Lower lobe of right lung (tissue), 2 donors: ENCODE results near the gene CTDSPL. TPM values are rescaled to one million over a fixed set of nuclear protein-coding genes. Genes with fewer than 3 reads are reported as not detected.
A peak's percentile ranks its signal among the peaks of the same experiment; 100 is the strongest.

ENCODE experiments used
- ATAC-seq, 2 donors: fragments of 200-7000 bp; cut with Tn5 transposase; one replicate each; pipeline ENCODE4 v1.9.1; 2020 to 2022; ENCODE audit warnings: mild to moderate bottlenecking in 2 of 2, moderate library complexity in 2 of 2
- DNase-seq: peaks from one replicate; pipeline ENCODE4 v3.0.0-alpha.2; 2020
- H3K27ac ChIP-seq: fragments of 200-600 bp; one replicate; pipeline ENCODE4 v1.8.0; 2022
- H3K27me3 ChIP-seq: fragments of 200-600 bp; one replicate; pipeline ENCODE4 v1.8.0; 2022; ENCODE audit warnings: low read depth
- H3K36me3 ChIP-seq: fragments of 200-600 bp; one replicate; pipeline ENCODE4 v1.8.0; 2022; ENCODE audit warnings: mild to moderate bottlenecking
- H3K4me1 ChIP-seq: fragments of 200-600 bp; one replicate; pipeline ENCODE4 v1.8.0; 2022
- H3K4me3 ChIP-seq: fragments of 200-600 bp; one replicate; pipeline ENCODE4 v1.8.0; 2022; ENCODE audit warnings: mild to moderate bottlenecking
- H3K9me3 ChIP-seq: fragments of 200-600 bp; one replicate; pipeline ENCODE4 v1.8.0; 2022
- intact Hi-C: fragments of 100-400 bp; cut with DNase I; formaldehyde crosslinking; loops from one replicate; pipeline ENCODE4 v1.11.0; 2022
- total RNA-seq: library from RNA; stranded (reverse); fragmentation: NEBNext Ultra II Directional; extraction: Animal tissue kit (Norgen Biotek cat#: 25700); gene quantifications from one replicate; pipeline ENCODE4 v1.2.1, GENCODE V29; 2021
- TF ChIP-seq, protein P1 (sequence below): fragments of 200-600 bp; IDR thresholded peaks from one replicate; pipeline ENCODE4 v1.8.0; 2022; ENCODE audit warnings: antibody characterized with exemption, mild to moderate bottlenecking
- donor health status: DM: no; HTN: yes; CAD: no; lungs with severe emphysema.

The CTDSPL gene
- total RNA-seq, 1 donor from 2014 or later, result 60.3 TPM

- H3K9me3 ChIP-seq, result no peaks in the 10 kb centered on the region
- no peaks in the 10 kb centered on the region for H3K36me3 ChIP-seq
- intact Hi-C loops, result no loop called here
- no peaks in the 10 kb centered on the region for H3K27me3 ChIP-seq
- DNase-seq (no peak), ATAC-seq (no peak)
- no peak overlapping the region for H3K4me3 ChIP-seq
- peaks cover 42% of the 10 kb centered on the region for H3K4me1 ChIP-seq
- peak overlapping the region; percentile 44 for H3K27ac ChIP-seq
- TF ChIP-seq, protein P1, sequence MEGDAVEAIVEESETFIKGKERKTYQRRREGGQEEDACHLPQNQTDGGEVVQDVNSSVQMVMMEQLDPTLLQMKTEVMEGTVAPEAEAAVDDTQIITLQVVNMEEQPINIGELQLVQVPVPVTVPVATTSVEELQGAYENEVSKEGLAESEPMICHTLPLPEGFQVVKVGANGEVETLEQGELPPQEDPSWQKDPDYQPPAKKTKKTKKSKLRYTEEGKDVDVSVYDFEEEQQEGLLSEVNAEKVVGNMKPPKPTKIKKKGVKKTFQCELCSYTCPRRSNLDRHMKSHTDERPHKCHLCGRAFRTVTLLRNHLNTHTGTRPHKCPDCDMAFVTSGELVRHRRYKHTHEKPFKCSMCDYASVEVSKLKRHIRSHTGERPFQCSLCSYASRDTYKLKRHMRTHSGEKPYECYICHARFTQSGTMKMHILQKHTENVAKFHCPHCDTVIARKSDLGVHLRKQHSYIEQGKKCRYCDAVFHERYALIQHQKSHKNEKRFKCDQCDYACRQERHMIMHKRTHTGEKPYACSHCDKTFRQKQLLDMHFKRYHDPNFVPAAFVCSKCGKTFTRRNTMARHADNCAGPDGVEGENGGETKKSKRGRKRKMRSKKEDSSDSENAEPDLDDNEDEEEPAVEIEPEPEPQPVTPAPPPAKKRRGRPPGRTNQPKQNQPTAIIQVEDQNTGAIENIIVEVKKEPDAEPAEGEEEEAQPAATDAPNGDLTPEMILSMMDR, result no peak
Measured at GRCh38 chr3:37907371-37907770, 45.7 kb downstream of the CTDSPL start.

DNA sequence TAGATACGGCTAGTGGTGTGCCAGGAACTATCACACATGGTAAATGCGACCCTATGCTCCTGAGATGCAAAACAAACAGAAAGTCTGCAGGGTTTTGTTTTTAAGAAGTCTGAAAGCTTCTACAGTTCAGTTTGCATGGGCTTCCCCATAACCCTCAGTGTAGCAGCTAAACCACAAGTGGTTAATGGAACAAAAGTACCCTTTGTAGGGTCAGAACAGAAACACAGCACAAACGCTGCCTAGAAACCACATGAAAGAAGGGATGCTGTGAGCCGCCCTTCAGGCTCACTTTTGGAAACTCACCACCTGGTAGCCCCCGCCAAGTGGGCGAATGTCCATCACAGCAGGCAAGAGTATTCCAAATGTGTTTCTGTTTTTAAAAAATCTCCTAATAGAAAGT lies 46.2 kb downstream of the CTDSPL start:
- no peak for ATAC-seq
- intact Hi-C loops, result no loop called here
- Histone ChIP-seq H3K36me3 (no peaks in the 10 kb centered on the region), H3K27ac (no peak overlapping the region), H3K4me1 (peaks cover 48% of the 10 kb centered on the region), H3K27me3 (no peaks in the 10 kb centered on the region), H3K4me3 (no peak overlapping the region), H3K9me3 (no peaks in the 10 kb centered on the region)
- TF ChIP-seq, protein P1, result no peak
- no peak for DNase-seq

DNA sequence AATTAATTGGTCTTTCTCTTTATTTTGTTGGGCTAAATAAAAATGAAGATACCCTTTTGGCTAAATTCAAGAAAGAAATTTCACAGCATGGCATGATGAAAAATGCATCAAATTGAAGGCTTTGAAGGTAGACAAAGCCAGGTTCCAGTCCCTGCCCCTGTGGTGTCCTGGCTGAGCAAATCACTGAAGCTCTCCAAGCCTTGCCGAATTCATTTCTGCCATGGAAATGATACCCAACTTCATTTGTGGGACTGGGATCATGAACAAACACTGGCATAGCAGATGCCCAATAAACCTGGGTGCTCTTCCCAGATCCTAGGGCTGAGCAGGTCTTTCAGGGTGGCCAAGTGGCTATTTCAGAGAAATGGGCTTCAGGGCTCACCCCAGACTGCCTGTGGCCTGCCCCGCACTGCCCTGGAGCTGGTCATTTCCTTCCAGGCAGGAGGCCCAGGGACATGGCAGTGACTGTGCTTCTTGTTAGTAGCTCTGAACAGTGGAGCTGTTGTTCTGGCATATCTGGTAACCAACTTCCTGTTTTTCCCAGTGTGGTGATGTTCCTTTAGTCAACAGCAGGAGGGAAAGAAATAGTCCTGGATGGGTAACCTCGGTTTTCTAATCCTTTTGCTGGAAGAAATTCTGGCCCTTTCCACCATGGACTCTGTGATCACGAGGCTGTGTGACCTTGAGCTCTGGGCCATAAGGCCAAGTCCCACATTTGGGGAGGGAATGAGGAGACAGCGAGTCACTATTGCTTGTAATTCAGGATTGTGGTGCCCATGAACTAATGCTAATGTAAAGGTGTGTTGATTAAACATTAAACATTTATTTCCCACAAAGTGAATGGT lies 47.6 kb downstream of the CTDSPL start:
- intact Hi-C loops, result no loop called here
- Histone ChIP-seq H3K4me3 (no peak overlapping the region), H3K27ac (no peak overlapping the region), H3K4me1 (peaks cover 51% of the 10 kb centered on the region), H3K36me3 (no peaks in the 10 kb centered on the region), H3K27me3 (no peaks in the 10 kb centered on the region), H3K9me3 (no peaks in the 10 kb centered on the region)
- TF ChIP-seq, protein P1, result no peak
- DNase-seq (no peak), ATAC-seq (peak in 1 of 2 donors; percentile 26)

GRCh38 chr3:37910671-37911400 lies 49.2 kb downstream of the CTDSPL start:
- DNase-seq, result no peak

GRCh38 chr3:37912052-37912733 lies 50.5 kb downstream of the CTDSPL start:
- intact Hi-C loops, result no loop called here
- Histone ChIP-seq H3K9me3 (no peaks in the 10 kb centered on the region), H3K4me1 (peaks cover 23% of the 10 kb centered on the region), H3K4me3 (no peak overlapping the region), H3K36me3 (no peaks in the 10 kb centered on the region), H3K27ac (no peak overlapping the region), H3K27me3 (no peaks in the 10 kb centered on the region)
- DNase-seq, result no peak
- peak; percentile 67 to 69 for ATAC-seq
- TF ChIP-seq, protein P1, result no peak

More at GRCh38 chr3:37910671-37911400, 49.2 kb downstream of the CTDSPL start:
- TF ChIP-seq, protein P1, result no peak
- H3K36me3 ChIP-seq, result no peaks in the 10 kb centered on the region
- H3K4me3 ChIP-seq, result no peak overlapping the region
- intact Hi-C loops, result no loop called here
- peaks cover 37% of the 10 kb centered on the region for H3K4me1 ChIP-seq
- ATAC-seq, result no peak
- H3K27ac ChIP-seq, result no peak overlapping the region
- H3K9me3 ChIP-seq, result no peaks in the 10 kb centered on the region
- no peaks in the 10 kb centered on the region for H3K27me3 ChIP-seq
